Measurements from ENCODE around the gene FAM135A. TPM values are rescaled to one million over a fixed set of nuclear protein-coding genes. Genes with fewer than 3 reads are reported as not detected.
"Not testable (repeated sequence)": the region's sequence is repeated elsewhere in the genome, so short reads cannot be mapped to it uniquely, and the experiment has no call there.

The FAM135A gene
- polyA plus RNA-seq, 4 donors, result 28.2 to 42.8 (median 36.0) TPM

DNA sequence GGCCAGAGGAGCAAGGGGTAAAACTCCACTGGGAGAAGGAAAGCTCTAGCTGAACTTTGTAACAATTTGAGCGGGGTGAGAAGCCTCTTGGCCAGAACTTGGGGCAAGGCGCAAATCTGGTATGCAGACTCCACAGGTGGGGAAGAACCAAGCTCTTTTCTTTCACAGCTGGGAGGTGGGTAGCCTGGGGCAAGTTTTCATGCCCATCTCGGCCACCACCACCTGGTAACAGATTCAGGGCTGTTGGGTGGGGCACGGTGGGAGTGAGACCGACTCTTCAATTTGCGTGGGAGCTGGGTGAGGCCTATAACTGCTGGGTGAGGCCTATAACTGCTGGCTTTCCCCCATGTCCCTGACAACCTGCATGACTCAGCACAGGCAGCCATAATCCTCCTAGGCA is 190.9 kb downstream of the FAM135A start:
- no peak for DNase-seq (ENCODE audit: low read depth in 4 of 4, low spot score in 3 of 4)

DNA sequence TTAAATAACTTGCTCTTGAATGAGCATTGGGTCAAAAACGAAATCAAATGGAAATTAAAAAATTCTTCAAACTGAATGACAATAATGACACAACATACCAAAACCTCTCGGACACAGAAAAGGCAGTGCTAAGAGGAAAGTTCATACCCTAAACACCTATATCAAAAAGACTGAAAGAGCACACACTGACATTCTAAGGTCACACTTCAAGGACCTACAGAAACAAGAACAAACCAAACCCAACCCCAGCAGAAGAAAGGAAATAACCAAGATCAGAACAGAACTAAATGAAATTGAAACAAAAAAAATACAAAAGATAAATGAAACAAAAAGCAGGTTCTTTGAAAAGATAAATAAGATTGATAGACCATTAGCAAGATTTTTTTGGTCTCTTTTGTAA is 194.1 kb downstream of the FAM135A start:
- not testable (repeated sequence) for DNase-seq (ENCODE audit: low read depth in 4 of 4, low spot score in 3 of 4)

DNA sequence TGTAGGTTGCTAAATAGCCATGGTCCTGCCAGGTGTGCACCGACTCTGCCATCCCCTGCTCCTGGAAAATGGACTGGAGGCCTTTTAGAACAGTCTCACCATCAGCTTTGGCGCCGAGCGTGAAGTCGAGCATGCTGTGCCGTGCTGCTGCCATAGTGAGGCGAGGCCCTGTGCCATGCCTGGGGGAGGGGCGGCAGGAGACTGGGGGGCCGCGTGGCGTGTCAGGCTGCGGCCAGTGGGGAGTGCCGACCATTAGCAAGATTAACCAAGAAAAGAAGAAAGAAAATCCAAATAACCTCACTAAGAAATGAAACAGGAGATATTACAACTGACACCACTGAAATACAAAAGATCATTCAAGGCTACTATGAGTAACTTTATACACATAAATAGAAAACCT is 195.9 kb downstream of the FAM135A start:
- not testable (repeated sequence) for DNase-seq (ENCODE audit: low read depth in 4 of 4, low spot score in 3 of 4)

Other genes starting within 250 kb of the FAM135A start
- gene COL9A1, start 110.4 kb upstream of the FAM135A start, polyA plus RNA-seq (ENCODE audit: insufficient read length in 4 of 4), result 10 to 100 TPM; 29.6 to 49.0 (median 36.4) TPM
- gene SDHAF4, start 153.4 kb downstream of the FAM135A start, polyA plus RNA-seq (ENCODE audit: insufficient read length in 4 of 4), result 10 to 100 TPM; 16.3 to 22.7 (median 21.5) TPM

Measured in right renal pelvis (tissue), 4 donors.